ENCODE data around the gene YWHAE. TPM values are rescaled to one million over a fixed set of nuclear protein-coding genes. Genes with fewer than 3 reads are reported as not detected.

The YWHAE gene
- total and polyA plus RNA-seq, 9 of the 15 experiments (the other 6 are each of a cell fraction or from before 2014, with no cell fraction given): 184 to 727 (median 448) TPM

DNA sequence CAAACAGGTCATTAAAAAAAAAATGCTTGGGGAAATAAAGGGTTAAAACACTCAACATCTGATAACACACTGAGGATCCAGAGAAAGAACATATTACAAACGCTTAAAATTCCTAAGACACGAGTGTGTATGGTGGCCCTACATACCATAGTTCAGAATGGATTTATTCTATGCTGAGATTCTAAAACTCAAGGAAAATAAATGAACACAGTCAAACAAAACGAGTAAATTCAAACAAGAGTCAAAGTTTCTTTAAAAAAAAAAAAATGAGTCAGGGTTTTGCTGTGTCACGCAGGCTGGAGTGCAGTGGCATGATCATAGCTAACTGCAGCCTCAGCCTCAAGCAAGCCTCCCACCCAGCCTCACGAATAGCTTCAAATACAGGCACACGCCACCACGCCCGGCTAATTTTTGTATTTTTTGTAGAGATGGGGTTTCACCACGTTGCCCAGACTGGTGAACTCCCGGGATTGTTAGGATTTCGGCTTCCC lies 38.6 kb upstream of the YWHAE start (continued):
- TF ChIP-seq, protein P1, sequence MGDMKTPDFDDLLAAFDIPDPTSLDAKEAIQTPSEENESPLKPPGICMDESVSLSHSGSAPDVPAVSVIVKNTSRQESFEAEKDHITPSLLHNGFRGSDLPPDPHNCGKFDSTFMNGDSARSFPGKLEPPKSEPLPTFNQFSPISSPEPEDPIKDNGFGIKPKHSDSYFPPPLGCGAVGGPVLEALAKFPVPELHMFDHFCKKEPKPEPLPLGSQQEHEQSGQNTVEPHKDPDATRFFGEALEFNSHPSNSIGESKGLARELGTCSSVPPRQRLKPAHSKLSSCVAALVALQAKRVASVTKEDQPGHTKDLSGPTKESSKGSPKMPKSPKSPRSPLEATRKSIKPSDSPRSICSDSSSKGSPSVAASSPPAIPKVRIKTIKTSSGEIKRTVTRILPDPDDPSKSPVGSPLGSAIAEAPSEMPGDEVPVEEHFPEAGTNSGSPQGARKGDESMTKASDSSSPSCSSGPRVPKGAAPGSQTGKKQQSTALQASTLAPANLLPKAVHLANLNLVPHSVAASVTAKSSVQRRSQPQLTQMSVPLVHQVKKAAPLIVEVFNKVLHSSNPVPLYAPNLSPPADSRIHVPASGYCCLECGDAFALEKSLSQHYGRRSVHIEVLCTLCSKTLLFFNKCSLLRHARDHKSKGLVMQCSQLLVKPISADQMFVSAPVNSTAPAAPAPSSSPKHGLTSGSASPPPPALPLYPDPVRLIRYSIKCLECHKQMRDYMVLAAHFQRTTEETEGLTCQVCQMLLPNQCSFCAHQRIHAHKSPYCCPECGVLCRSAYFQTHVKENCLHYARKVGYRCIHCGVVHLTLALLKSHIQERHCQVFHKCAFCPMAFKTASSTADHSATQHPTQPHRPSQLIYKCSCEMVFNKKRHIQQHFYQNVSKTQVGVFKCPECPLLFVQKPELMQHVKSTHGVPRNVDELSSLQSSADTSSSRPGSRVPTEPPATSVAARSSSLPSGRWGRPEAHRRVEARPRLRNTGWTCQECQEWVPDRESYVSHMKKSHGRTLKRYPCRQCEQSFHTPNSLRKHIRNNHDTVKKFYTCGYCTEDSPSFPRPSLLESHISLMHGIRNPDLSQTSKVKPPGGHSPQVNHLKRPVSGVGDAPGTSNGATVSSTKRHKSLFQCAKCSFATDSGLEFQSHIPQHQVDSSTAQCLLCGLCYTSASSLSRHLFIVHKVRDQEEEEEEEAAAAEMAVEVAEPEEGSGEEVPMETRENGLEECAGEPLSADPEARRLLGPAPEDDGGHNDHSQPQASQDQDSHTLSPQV (IDR thresholded peaks at IDR 0.05): peak; percentile 55; the same call in 1 of the 2 replicates
- TF ChIP-seq DDX20 (tag; IDR thresholded peaks at IDR 0.05; ENCODE audit: low read depth): no peak
- no peak for TF ChIP-seq RBM22 (IDR thresholded peaks at IDR 0.05; ENCODE audit: low read depth, low read length, poor library complexity, severe bottlenecking)
- TF ChIP-seq, protein P2, sequence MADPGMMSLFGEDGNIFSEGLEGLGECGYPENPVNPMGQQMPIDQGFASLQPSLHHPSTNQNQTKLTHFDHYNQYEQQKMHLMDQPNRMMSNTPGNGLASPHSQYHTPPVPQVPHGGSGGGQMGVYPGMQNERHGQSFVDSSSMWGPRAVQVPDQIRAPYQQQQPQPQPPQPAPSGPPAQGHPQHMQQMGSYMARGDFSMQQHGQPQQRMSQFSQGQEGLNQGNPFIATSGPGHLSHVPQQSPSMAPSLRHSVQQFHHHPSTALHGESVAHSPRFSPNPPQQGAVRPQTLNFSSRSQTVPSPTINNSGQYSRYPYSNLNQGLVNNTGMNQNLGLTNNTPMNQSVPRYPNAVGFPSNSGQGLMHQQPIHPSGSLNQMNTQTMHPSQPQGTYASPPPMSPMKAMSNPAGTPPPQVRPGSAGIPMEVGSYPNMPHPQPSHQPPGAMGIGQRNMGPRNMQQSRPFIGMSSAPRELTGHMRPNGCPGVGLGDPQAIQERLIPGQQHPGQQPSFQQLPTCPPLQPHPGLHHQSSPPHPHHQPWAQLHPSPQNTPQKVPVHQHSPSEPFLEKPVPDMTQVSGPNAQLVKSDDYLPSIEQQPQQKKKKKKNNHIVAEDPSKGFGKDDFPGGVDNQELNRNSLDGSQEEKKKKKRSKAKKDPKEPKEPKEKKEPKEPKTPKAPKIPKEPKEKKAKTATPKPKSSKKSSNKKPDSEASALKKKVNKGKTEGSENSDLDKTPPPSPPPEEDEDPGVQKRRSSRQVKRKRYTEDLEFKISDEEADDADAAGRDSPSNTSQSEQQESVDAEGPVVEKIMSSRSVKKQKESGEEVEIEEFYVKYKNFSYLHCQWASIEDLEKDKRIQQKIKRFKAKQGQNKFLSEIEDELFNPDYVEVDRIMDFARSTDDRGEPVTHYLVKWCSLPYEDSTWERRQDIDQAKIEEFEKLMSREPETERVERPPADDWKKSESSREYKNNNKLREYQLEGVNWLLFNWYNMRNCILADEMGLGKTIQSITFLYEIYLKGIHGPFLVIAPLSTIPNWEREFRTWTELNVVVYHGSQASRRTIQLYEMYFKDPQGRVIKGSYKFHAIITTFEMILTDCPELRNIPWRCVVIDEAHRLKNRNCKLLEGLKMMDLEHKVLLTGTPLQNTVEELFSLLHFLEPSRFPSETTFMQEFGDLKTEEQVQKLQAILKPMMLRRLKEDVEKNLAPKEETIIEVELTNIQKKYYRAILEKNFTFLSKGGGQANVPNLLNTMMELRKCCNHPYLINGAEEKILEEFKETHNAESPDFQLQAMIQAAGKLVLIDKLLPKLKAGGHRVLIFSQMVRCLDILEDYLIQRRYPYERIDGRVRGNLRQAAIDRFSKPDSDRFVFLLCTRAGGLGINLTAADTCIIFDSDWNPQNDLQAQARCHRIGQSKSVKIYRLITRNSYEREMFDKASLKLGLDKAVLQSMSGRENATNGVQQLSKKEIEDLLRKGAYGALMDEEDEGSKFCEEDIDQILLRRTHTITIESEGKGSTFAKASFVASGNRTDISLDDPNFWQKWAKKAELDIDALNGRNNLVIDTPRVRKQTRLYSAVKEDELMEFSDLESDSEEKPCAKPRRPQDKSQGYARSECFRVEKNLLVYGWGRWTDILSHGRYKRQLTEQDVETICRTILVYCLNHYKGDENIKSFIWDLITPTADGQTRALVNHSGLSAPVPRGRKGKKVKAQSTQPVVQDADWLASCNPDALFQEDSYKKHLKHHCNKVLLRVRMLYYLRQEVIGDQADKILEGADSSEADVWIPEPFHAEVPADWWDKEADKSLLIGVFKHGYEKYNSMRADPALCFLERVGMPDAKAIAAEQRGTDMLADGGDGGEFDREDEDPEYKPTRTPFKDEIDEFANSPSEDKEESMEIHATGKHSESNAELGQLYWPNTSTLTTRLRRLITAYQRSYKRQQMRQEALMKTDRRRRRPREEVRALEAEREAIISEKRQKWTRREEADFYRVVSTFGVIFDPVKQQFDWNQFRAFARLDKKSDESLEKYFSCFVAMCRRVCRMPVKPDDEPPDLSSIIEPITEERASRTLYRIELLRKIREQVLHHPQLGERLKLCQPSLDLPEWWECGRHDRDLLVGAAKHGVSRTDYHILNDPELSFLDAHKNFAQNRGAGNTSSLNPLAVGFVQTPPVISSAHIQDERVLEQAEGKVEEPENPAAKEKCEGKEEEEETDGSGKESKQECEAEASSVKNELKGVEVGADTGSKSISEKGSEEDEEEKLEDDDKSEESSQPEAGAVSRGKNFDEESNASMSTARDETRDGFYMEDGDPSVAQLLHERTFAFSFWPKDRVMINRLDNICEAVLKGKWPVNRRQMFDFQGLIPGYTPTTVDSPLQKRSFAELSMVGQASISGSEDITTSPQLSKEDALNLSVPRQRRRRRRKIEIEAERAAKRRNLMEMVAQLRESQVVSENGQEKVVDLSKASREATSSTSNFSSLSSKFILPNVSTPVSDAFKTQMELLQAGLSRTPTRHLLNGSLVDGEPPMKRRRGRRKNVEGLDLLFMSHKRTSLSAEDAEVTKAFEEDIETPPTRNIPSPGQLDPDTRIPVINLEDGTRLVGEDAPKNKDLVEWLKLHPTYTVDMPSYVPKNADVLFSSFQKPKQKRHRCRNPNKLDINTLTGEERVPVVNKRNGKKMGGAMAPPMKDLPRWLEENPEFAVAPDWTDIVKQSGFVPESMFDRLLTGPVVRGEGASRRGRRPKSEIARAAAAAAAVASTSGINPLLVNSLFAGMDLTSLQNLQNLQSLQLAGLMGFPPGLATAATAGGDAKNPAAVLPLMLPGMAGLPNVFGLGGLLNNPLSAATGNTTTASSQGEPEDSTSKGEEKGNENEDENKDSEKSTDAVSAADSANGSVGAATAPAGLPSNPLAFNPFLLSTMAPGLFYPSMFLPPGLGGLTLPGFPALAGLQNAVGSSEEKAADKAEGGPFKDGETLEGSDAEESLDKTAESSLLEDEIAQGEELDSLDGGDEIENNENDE (IDR thresholded peaks at IDR 0.05; ENCODE audit: low read depth, low read length): no peak
- no peak for TF ChIP-seq TCF7L2 (IDR thresholded peaks at IDR 0.05; ENCODE audit: low read depth, low read length)
- TF ChIP-seq FOS (IDR thresholded peaks at IDR 0.05; ENCODE audit: extremely low read depth, insufficient read length): no peak
- TF ChIP-seq ZNF239 (CRISPR knock-in tag; IDR thresholded peaks at IDR 0.05): no peak
- no peak for TF ChIP-seq ZNF644 (tag; IDR thresholded peaks at IDR 0.05; ENCODE audit: low read depth)
- TF ChIP-seq SMARCA4 (IDR thresholded peaks at IDR 0.05): no peak
- no peak for TF ChIP-seq ZNF224 (CRISPR knock-in tag; IDR thresholded peaks at IDR 0.05)
- 0 out of 2 replicates have a peak, but pooled peaks have one; percentile 25 for TF ChIP-seq NFATC3 (IDR thresholded peaks at IDR 0.05)
- peak; percentile 65; the same call in 1 of the 2 replicates for TF ChIP-seq MAFK (IDR thresholded peaks at IDR 0.05; ENCODE audit: low read length)
- TF ChIP-seq YY1 (IDR thresholded peaks at IDR 0.05; ENCODE audit: borderline replicate concordance in 1 of 3, control insufficient read depth in 1 of 3, extremely low read depth in 1 of 3, insufficient read depth in 3 of 3, insufficient read length in 1 of 3, insufficient replicate concordance in 2 of 3, low read depth in 1 of 3, low read length in 2 of 3): no peak

Measured in K562 (cell line).